B cell (primary cell): ENCODE data around the gene NBAS.

ENCODE experiments used
- EZH2 ChIP-seq: IDR thresholded peaks from 2 replicates; pipeline ENCODE4 v1.6.1; 2012; ENCODE audit warnings: borderline replicate concordance, low read depth, mild to moderate bottlenecking, moderate library complexity, low read length; ENCODE audit not compliant: insufficient read depth, poor library complexity, severe bottlenecking
- TF ChIP-seq, protein P1 (sequence below): fragments of 200-600 bp; IDR thresholded peaks from one replicate; pipeline ENCODE4 v1.8.0; 2022; ENCODE audit warnings: antibody characterized with exemption, mild to moderate bottlenecking

GRCh38 chr2:15302154-15302553 is 259.0 kb downstream of the NBAS start:
- TF ChIP-seq, protein P1, sequence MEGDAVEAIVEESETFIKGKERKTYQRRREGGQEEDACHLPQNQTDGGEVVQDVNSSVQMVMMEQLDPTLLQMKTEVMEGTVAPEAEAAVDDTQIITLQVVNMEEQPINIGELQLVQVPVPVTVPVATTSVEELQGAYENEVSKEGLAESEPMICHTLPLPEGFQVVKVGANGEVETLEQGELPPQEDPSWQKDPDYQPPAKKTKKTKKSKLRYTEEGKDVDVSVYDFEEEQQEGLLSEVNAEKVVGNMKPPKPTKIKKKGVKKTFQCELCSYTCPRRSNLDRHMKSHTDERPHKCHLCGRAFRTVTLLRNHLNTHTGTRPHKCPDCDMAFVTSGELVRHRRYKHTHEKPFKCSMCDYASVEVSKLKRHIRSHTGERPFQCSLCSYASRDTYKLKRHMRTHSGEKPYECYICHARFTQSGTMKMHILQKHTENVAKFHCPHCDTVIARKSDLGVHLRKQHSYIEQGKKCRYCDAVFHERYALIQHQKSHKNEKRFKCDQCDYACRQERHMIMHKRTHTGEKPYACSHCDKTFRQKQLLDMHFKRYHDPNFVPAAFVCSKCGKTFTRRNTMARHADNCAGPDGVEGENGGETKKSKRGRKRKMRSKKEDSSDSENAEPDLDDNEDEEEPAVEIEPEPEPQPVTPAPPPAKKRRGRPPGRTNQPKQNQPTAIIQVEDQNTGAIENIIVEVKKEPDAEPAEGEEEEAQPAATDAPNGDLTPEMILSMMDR: no peak
- no peak for TF ChIP-seq EZH2
